ENCODE results near the gene C16orf95. TPM values are rescaled to one million over a fixed set of nuclear protein-coding genes. Genes with fewer than 3 reads are reported as not detected.
A peak's percentile ranks its signal among the peaks of the same experiment; 100 is the strongest.

Gene C16orf95
- total and polyA plus RNA-seq, 9 donors = 2.1 to 3.4 (median 2.8) TPM

DNA sequence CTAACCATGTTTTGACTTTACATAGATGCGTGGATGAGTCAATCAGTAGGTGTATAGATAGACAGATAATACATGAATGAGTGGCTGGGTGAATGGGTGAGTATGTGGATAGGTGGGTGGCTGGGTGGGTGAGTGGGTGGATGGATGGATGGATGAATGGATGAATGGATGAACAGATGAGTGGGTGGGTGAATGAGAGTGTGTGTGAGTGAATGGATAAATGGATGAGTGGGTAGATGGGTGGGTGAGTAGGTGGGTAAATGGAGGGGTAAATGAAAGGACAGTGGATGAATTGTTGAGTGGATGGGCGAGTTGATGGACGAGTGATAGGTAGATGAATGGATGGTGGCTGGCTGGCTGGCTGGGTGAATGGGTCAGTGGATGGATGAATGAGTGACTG, 23.2 kb downstream of the C16orf95 start:
- no peaks in the 10 kb centered on the region for H3K36me3 ChIP-seq (ENCODE audit: control insufficient read depth, insufficient read depth, low read length)
- DNase-seq = no peak
- H3K27ac ChIP-seq (ENCODE audit: low read length) = no peak overlapping the region
- H3K4me1 ChIP-seq (ENCODE audit: control insufficient read depth, insufficient read depth, low read length) = no peaks in the 10 kb centered on the region
- 93% methylated on average over 3 of the region's 3 CpGs for WGBS (ENCODE audit: insufficient coverage)
- no peak overlapping the region for H3K4me3 ChIP-seq (ENCODE audit: low read length)
- no peaks in the 10 kb centered on the region for H3K27me3 ChIP-seq (ENCODE audit: control insufficient read depth, insufficient read depth, low read length)
- peaks cover 4% of the 10 kb centered on the region for H3K9me3 ChIP-seq (replicated peaks; ENCODE audit: control insufficient read depth, low read depth, low read length)

DNA sequence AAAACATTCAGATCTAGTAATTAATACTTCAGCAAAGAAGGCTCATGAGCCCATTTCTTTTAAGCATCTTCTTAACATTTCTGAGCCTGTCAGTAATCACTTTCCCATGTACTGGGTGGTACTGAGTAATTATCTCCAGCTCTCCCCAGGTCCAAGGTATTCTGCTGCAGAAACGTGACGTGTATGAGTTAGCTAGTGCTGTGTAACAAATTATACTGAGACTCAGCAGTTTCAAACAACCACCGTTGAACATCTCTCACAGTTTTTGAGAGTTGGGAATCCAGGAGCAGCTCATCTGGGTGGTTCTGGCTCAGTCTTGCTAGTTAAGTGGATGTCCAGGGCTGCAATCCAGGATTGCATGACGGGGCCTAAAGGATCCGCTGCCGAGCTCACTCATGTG, 25.2 kb downstream of the C16orf95 start:
- no peaks in the 10 kb centered on the region for H3K36me3 ChIP-seq (ENCODE audit: control insufficient read depth, insufficient read depth, low read length)
- H3K9me3 ChIP-seq (replicated peaks; ENCODE audit: control insufficient read depth, low read depth, low read length) = peaks cover 4% of the 10 kb centered on the region
- H3K4me3 ChIP-seq (ENCODE audit: low read length) = no peak overlapping the region
- H3K4me1 ChIP-seq (ENCODE audit: control insufficient read depth, insufficient read depth, low read length) = no peaks in the 10 kb centered on the region
- no peak for DNase-seq
- no peak overlapping the region for H3K27ac ChIP-seq (ENCODE audit: low read length)
- 100% methylated on average over 6 of the region's 6 CpGs for WGBS (ENCODE audit: insufficient coverage)
- no peaks in the 10 kb centered on the region for H3K27me3 ChIP-seq (ENCODE audit: control insufficient read depth, insufficient read depth, low read length)

DNA sequence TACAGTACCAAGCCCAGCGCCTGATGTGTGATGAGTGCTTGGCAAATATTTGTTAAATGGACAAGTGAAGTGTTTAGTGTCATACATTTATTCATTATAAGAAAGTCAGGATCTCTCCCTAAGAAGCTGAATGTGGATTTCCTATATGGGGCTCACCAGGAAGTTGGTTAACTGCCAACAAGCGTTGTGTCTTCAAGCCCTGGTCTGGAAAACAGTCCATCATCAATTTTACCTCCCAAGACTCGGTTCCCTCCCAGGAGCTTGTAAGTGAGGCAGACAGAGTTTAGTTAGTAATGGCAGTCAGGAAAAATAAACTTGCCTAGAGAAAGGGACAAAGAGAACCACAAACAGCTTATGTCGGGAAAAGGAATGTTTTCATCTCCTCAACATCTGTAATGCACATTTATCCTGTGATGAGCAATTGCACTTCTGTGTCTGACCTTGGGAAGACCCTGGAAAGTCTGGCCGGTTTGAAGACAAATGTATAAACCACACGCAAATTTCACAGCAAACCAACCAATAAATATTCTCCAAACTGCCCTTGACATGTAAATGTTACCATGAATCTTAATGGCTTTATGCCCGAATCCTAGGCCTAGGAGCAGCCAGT, 28.3 kb downstream of the C16orf95 start:
- Histone ChIP-seq H3K9me3 (replicated peaks; ENCODE audit: control insufficient read depth, low read depth, low read length) (peaks cover 4% of the 10 kb centered on the region), H3K27ac (ENCODE audit: low read length) (no peak overlapping the region), H3K27me3 (ENCODE audit: control insufficient read depth, insufficient read depth, low read length) (no peaks in the 10 kb centered on the region), H3K4me3 (ENCODE audit: low read length) (no peak overlapping the region), H3K36me3 (ENCODE audit: control insufficient read depth, insufficient read depth, low read length) (no peaks in the 10 kb centered on the region), H3K4me1 (ENCODE audit: control insufficient read depth, insufficient read depth, low read length) (no peaks in the 10 kb centered on the region)
- peak; percentile 83 for DNase-seq
- 0% methylated on average over 2 of the region's 7 CpGs for WGBS (ENCODE audit: insufficient coverage)

DNA sequence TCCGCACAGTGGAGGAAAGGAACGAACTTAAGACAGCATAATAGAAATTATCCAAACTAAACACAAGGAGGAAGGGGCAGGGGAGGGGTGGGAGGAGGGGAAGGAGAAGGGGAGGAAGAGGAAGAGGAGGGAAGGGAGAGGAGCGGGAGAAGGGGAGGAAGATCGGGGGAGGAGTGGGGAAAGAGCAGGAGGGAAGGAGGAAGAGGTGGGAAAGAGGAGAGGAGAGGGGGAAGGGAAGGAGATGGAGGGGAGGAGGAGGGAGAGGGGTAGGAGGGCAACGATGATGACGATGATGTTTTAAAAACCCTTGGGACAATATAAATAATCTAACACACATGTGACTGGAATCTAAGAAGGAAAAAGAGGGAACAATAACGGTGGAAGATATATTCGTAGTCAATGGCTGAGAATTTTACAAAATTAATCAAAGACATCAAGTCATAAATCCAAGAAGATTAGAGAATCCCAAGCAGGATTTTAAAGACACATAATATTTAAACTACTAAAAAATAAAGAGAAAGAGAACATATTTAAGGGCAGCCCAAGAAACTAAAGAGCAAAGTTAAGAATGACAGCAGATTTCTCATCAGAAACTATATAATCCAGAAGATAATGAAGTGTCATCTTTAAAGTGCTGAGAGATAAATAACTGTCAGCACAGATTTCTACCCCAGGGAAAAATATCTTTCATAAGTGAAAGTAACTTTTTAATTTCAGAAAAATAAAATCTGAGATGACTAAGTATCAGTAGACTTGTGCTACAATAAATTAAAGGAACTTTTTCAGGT, 30.2 kb downstream of the C16orf95 start:
- 82% methylated on average over 2 of the region's 8 CpGs for WGBS (ENCODE audit: insufficient coverage)
- Histone ChIP-seq H3K27ac (ENCODE audit: low read length) (no peak overlapping the region), H3K36me3 (ENCODE audit: control insufficient read depth, insufficient read depth, low read length) (no peaks in the 10 kb centered on the region)

DNA sequence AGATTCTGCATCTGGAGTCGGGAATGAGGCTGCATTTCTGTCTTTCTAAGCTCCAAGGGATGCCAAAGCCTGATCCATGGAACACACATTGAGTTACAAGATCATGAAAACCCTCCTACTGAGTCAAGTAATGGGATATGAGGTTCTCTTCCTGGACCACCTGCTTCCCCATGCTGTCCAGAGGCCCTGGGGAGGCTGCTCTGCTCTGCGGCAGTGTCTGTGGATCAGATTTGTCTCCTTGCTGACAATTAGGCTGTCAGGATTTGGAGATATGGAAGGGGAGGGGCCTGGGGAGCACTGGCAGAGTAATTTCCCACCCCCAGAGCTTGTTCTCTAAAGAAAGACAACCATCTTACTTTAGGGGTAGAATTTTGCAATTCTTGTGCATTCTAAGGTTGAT, 33.0 kb downstream of the C16orf95 start:
- Histone ChIP-seq H3K27ac (ENCODE audit: low read length) (no peak overlapping the region), H3K36me3 (ENCODE audit: control insufficient read depth, insufficient read depth, low read length) (no peaks in the 10 kb centered on the region), H3K4me1 (ENCODE audit: control insufficient read depth, insufficient read depth, low read length) (no peaks in the 10 kb centered on the region), H3K27me3 (ENCODE audit: control insufficient read depth, insufficient read depth, low read length) (no peaks in the 10 kb centered on the region), H3K4me3 (ENCODE audit: low read length) (no peak overlapping the region), H3K9me3 (replicated peaks; ENCODE audit: control insufficient read depth, low read depth, low read length) (no peaks in the 10 kb centered on the region)
- no CpG with 5 or more reads among the region's 2 CpGs for WGBS (ENCODE audit: insufficient coverage)
- DNase-seq = no peak

More for the DNA sequence above, 30.2 kb downstream of the C16orf95 start:
- H3K4me1 ChIP-seq (ENCODE audit: control insufficient read depth, insufficient read depth, low read length) = no peaks in the 10 kb centered on the region
- H3K4me3 ChIP-seq (ENCODE audit: low read length) = no peak overlapping the region
- H3K9me3 ChIP-seq (replicated peaks; ENCODE audit: control insufficient read depth, low read depth, low read length) = peaks cover 1% of the 10 kb centered on the region
- DNase-seq = no peak
- no peaks in the 10 kb centered on the region for H3K27me3 ChIP-seq (ENCODE audit: control insufficient read depth, insufficient read depth, low read length)

DNA sequence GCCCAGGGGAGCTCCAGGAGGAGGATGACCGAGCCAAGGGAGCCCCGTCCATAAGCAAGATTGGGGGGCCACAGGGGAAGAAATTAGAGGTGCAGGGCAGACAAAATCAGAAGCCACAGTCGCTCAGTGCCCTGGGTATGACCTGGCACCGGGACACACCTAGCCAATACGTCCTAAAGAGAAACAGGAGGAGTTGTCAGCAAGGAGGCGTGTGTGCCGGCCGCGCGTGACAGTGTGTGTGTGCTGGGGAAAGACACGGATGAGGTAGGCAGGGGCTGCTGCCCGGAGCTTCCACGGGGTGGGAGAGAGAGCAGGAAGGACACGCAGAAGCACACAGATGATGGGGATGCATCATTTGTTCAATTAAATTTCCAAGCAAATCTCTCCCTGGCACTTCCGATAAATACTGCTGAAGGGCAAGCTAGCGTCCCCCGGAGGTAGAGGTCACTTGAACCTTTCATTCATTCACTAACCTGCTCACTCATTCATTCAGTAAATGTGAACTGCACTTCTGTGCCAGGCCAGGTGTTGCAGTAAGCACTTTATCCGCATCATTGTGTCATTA, 38.0 kb downstream of the C16orf95 start:
- peaks cover 9% of the 10 kb centered on the region for H3K27me3 ChIP-seq (ENCODE audit: control insufficient read depth, insufficient read depth, low read length)
- no peak overlapping the region for H3K27ac ChIP-seq (ENCODE audit: low read length)
- H3K4me1 ChIP-seq (ENCODE audit: control insufficient read depth, insufficient read depth, low read length) = peaks cover 8% of the 10 kb centered on the region
- DNase-seq = no peak
- H3K36me3 ChIP-seq (ENCODE audit: control insufficient read depth, insufficient read depth, low read length) = no peaks in the 10 kb centered on the region
- 62% methylated on average over 14 of the region's 18 CpGs for WGBS (ENCODE audit: insufficient coverage)
- H3K4me3 ChIP-seq (ENCODE audit: low read length) = no peak overlapping the region
- H3K9me3 ChIP-seq (replicated peaks; ENCODE audit: control insufficient read depth, low read depth, low read length) = no peaks in the 10 kb centered on the region

DNA sequence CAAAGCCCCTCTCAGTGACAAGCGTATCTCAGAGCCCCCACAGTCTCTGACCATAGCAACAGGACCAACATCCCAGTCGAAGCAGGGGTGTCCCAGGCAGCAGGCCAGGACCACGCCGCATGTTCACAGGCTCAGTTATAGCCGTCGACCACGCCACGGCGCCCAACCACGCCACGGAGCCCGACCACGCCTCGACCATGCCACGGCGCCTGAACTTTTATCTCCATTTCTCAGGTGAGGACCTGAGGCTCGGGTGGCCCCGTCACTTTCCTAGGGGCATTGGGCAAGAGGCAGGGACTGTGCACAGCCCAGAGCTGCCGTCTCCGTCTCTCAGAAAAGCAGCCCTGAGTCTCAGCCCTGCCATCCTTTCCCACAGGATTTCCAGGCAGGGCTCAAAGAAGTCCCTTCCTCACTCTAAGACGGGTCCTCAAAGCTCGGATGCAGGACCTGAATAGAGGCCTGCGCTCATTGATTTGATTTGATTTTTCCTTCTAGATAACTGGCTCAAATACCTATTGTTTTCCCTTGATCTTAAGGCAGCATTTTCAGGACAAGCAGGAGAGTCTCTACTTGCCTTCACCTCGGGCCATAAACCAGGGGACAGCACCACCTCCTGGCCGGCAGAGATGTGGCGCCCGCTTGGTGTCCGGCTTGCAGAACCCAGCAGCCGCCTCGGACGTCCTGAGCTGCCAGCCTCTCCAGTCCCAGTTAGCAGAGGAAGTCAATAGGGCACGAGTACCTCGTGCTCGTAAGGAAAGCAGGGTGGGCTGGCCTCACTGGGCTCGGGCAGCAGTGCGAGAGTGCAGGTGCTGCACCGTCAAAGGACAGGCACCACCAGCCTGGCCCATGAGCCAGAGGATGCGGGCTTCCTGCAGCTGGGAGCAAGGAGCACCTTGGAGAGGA, 38.8 kb downstream of the C16orf95 start:
- Histone ChIP-seq H3K9me3 (replicated peaks; ENCODE audit: control insufficient read depth, low read depth, low read length) (no peaks in the 10 kb centered on the region), H3K27me3 (ENCODE audit: control insufficient read depth, insufficient read depth, low read length) (peaks cover 9% of the 10 kb centered on the region), H3K27ac (ENCODE audit: low read length) (no peak overlapping the region), H3K4me3 (ENCODE audit: low read length) (no peak overlapping the region), H3K4me1 (ENCODE audit: control insufficient read depth, insufficient read depth, low read length) (peaks cover 8% of the 10 kb centered on the region), H3K36me3 (ENCODE audit: control insufficient read depth, insufficient read depth, low read length) (no peaks in the 10 kb centered on the region)
- DNase-seq = peak; percentile 83
- whole genome bisulfite sequencing (ENCODE audit: insufficient coverage) = 53% methylated on average over 37 of the region's 38 CpGs

DNA sequence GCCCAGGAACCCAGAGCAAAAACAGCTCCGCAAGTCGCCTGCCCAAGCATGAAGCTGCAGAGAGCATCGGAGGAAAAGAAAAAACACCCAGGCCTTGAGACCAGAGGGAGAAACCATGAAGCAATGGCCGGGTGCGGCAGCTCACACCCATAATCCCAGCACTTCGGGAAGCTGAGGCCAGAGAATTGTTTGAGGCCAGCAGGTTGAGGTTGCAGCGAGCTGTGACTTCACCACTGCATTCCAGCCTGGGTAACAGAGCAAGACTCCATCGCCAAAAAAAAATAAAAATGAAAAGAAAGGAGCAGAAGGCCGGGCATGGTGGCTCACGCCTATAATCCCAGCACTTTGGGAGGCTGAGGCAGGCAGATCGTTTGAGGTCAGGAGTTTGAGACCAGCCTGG, 40.3 kb downstream of the C16orf95 start:
- H3K4me1 ChIP-seq (ENCODE audit: control insufficient read depth, insufficient read depth, low read length) = peaks cover 8% of the 10 kb centered on the region
- H3K4me3 ChIP-seq (ENCODE audit: low read length) = no peak overlapping the region
- H3K27me3 ChIP-seq (ENCODE audit: control insufficient read depth, insufficient read depth, low read length) = peaks cover 9% of the 10 kb centered on the region
- H3K27ac ChIP-seq (ENCODE audit: low read length) = no peak overlapping the region
- no peaks in the 10 kb centered on the region for H3K36me3 ChIP-seq (ENCODE audit: control insufficient read depth, insufficient read depth, low read length)
- no peak for DNase-seq
- H3K9me3 ChIP-seq (replicated peaks; ENCODE audit: control insufficient read depth, low read depth, low read length) = no peaks in the 10 kb centered on the region
- WGBS (ENCODE audit: insufficient coverage) = 88% methylated on average over 5 of the region's 11 CpGs

DNA sequence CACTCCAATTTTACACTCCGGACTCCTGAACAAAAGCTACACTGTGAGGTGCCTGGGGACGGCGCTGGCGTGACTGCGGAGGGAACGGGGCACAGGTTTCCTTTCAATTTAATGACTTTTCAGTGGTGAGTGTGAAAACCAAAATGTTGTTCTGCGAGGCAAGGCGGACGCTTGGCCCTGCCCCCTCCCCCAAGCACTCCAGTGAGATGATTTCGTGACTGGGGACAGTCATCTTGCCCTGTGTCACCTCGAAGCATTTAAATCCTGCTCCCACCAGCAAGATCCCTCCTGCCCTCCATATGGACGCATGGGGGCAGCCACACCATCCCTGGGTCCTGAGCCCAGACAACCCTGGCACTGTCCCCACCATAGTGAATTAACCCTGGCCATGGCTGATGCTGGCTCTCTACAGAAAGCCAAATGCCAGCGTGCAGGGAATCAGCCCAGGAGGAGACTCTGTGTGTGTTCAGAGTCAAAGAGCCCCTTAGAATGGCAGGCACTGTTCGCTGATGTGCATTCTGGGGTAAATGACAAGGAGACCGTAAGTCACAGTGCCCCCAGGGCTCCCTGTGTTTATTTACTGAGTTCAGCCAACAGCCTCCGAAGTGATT, 41.0 kb downstream of the C16orf95 start:
- peaks cover 9% of the 10 kb centered on the region for H3K27me3 ChIP-seq (ENCODE audit: control insufficient read depth, insufficient read depth, low read length)
- 46% methylated on average over 13 of the region's 16 CpGs for WGBS (ENCODE audit: insufficient coverage)
- no peak overlapping the region for H3K27ac ChIP-seq (ENCODE audit: low read length)
- no peaks in the 10 kb centered on the region for H3K36me3 ChIP-seq (ENCODE audit: control insufficient read depth, insufficient read depth, low read length)
- no peaks in the 10 kb centered on the region for H3K9me3 ChIP-seq (replicated peaks; ENCODE audit: control insufficient read depth, low read depth, low read length)
- peaks cover 8% of the 10 kb centered on the region for H3K4me1 ChIP-seq (ENCODE audit: control insufficient read depth, insufficient read depth, low read length)
- DNase-seq = no peak
- no peak overlapping the region for H3K4me3 ChIP-seq (ENCODE audit: low read length)
